ENCODE measurements around the gene GLI3.

Gene GLI3

DNA sequence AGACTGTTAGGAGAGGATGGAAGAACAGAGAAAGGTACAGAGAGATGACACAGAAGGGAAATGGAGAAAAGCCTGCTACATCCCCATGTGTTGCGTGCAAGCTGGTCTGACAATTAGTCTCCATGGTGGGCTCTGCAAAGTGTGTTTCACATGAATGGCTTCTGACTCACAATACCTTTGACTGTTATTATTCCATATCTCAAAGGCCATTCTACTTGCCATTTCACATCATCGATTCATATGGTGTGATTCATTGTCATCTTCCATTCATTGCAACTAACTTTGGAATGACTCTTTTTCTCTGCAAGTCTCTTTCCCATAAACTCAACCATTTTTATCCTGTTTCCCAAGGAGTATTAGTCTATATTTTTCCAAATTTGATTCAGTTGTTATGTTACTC is 325.2 kb downstream of the GLI3 start:
- DNase-seq = no peak
